HepG2 (cell line): Measurements from ENCODE around the gene PLOD3. TPM values are rescaled to one million over a fixed set of nuclear protein-coding genes. Genes with fewer than 3 reads are reported as not detected.

Experiments used
- BCL6 ChIP-seq: IDR thresholded peaks from 2 replicates; pipeline ENCODE4 v1.6.1; 2016; ENCODE audit warnings: missing genetic modification reagents, missing compliant biosample characterization
- EHMT2 ChIP-seq: fragments of 200-600 bp; sonication (generic); IDR thresholded peaks from 2 replicates; pipeline ENCODE4 v1.7.0; 2017; ENCODE audit warnings: antibody characterized with exemption, low read depth, low read length, borderline replicate concordance
- GFI1 ChIP-seq: sonication (generic); formaldehyde crosslinking; IDR thresholded peaks from 2 replicates; pipeline ENCODE4 v1.5.0; 2020; ENCODE audit warnings: missing genetic modification reagents, mild to moderate bottlenecking, borderline replicate concordance
- GZF1 ChIP-seq: sonication (generic); formaldehyde crosslinking; IDR thresholded peaks from 2 replicates; pipeline ENCODE4 v1.5.1; 2020; ENCODE audit warnings: mild to moderate bottlenecking, missing genetic modification reagents
- MTF2 ChIP-seq: sonication (generic); formaldehyde crosslinking; IDR thresholded peaks from 2 replicates; pipeline ENCODE4 v1.5.0; 2020; ENCODE audit warnings: missing genetic modification reagents, borderline replicate concordance
- NPAS2 ChIP-seq: sonication (generic); formaldehyde crosslinking; IDR thresholded peaks from 2 replicates; pipeline ENCODE4 v1.8.0; 2022; ENCODE audit warnings: mild to moderate bottlenecking, missing genetic modification reagents, borderline replicate concordance
- PHF8 ChIP-seq: sonication (generic); formaldehyde crosslinking; IDR thresholded peaks from 2 replicates; pipeline ENCODE4 v1.5.0; 2020; ENCODE audit warnings: missing genetic modification reagents
- SALL2 ChIP-seq: sonication (generic); formaldehyde crosslinking; IDR thresholded peaks from 2 replicates; pipeline ENCODE4 v1.8.1; 2023; ENCODE audit warnings: mild to moderate bottlenecking, missing genetic modification reagents, inconsistent platforms
- SIX4 ChIP-seq: sonication (generic); formaldehyde crosslinking; IDR thresholded peaks from 2 replicates; pipeline ENCODE4 v1.4.0; 2020; ENCODE audit warnings: missing genetic modification reagents
- TBX3 ChIP-seq: fragments of 450-650 bp; IDR thresholded peaks from 2 replicates; pipeline ENCODE4 v1.6.1; 2017; ENCODE audit warnings: antibody characterized with exemption, mild to moderate bottlenecking, inconsistent platforms, borderline replicate concordance
- TGIF2 ChIP-seq: IDR thresholded peaks from 2 replicates; pipeline ENCODE4 v1.6.1; 2016; ENCODE audit warnings: control low read depth, missing compliant biosample characterization
- ZNF121 ChIP-seq: sonication (generic); formaldehyde crosslinking; IDR thresholded peaks from 2 replicates; pipeline ENCODE4 v1.5.0; 2020; ENCODE audit warnings: mild to moderate bottlenecking, missing genetic modification reagents
- ZNF143 ChIP-seq: sonication (generic); formaldehyde crosslinking; IDR thresholded peaks from 2 replicates; pipeline ENCODE4 v1.4.0; 2020; ENCODE audit warnings: missing genetic modification reagents
- ZNF337 ChIP-seq: sonication (generic); formaldehyde crosslinking; IDR thresholded peaks from 2 replicates; pipeline ENCODE4 v1.5.1; 2020; ENCODE audit warnings: missing genetic modification reagents, low read depth, mild to moderate bottlenecking, borderline replicate concordance
- ZNF451 ChIP-seq: sonication (generic); formaldehyde crosslinking; IDR thresholded peaks from 2 replicates; pipeline ENCODE4 v1.5.0; 2020; ENCODE audit warnings: mild to moderate bottlenecking, missing genetic modification reagents
- ZNF629 ChIP-seq: sonication (generic); formaldehyde crosslinking; conservative IDR thresholded peaks from 2 replicates; pipeline ENCODE4 v1.5.0; 2020; ENCODE audit warnings: missing genetic modification reagents
- ZNF878 ChIP-seq: sonication (generic); formaldehyde crosslinking; IDR thresholded peaks from 2 replicates; pipeline ENCODE4 v1.8.1; 2023; ENCODE audit warnings: mild to moderate bottlenecking, missing genetic modification reagents, moderate library complexity
- ZSCAN12 ChIP-seq: sonication (generic); formaldehyde crosslinking; IDR thresholded peaks from 2 replicates; pipeline ENCODE4 v1.9.0; 2021; ENCODE audit warnings: mild to moderate bottlenecking, missing genetic modification reagents
- polyA plus RNA-seq, 8 experiments: library from polyadenylated mRNA; depleted of rRNA in 3 of 8; stranded (reverse) in 7 of 8; unstranded in 1 of 8; fragments of >200 nt; fragmentation: Illumina TruSeq in 4 of 8; extraction: Trizol in 4 of 8; gene quantifications; 2 replicates each; pipeline versions ENCODE4 v1.2.1 to v1.2.3, GENCODE V29; 2011 to 2016; ENCODE audit warnings: low read depth in 4 of 8, missing spikeins in 1 of 8, mixed read lengths in 1 of 8; ENCODE audit not compliant: insufficient read depth in 1 of 8
- total RNA-seq, 5 experiments: library from RNA; depleted of rRNA; stranded (reverse); fragments of >200 nt; fragmentation: Illumina TruSeq; extraction: Trizol; gene quantifications; 2 replicates each; pipeline ENCODE4 v1.2.3, GENCODE V29; 2016; ENCODE audit warnings: low read depth in 1 of 5
- TF ChIP-seq, protein P1 (sequence below): sonication (generic); formaldehyde crosslinking; IDR thresholded peaks from 2 replicates; pipeline ENCODE4 v1.4.0; 2020; ENCODE audit warnings: missing genetic modification reagents, borderline replicate concordance
- TF ChIP-seq, protein P2 (sequence below): sonication (generic); formaldehyde crosslinking; IDR thresholded peaks from 2 replicates; pipeline ENCODE4 v1.4.0; 2020; ENCODE audit warnings: missing genetic modification reagents, borderline replicate concordance
- TF ChIP-seq, protein P3 (sequence below): sonication (generic); formaldehyde crosslinking; IDR thresholded peaks from 2 replicates; pipeline ENCODE4 v1.5.0; 2020; ENCODE audit warnings: mild to moderate bottlenecking, missing genetic modification reagents, moderate library complexity

Gene PLOD3
- total and polyA plus RNA-seq, 2 of the 13 experiments (the other 11 are each of a cell fraction or from before 2014, with no cell fraction given) = 65.8 to 67.4 TPM

DNA sequence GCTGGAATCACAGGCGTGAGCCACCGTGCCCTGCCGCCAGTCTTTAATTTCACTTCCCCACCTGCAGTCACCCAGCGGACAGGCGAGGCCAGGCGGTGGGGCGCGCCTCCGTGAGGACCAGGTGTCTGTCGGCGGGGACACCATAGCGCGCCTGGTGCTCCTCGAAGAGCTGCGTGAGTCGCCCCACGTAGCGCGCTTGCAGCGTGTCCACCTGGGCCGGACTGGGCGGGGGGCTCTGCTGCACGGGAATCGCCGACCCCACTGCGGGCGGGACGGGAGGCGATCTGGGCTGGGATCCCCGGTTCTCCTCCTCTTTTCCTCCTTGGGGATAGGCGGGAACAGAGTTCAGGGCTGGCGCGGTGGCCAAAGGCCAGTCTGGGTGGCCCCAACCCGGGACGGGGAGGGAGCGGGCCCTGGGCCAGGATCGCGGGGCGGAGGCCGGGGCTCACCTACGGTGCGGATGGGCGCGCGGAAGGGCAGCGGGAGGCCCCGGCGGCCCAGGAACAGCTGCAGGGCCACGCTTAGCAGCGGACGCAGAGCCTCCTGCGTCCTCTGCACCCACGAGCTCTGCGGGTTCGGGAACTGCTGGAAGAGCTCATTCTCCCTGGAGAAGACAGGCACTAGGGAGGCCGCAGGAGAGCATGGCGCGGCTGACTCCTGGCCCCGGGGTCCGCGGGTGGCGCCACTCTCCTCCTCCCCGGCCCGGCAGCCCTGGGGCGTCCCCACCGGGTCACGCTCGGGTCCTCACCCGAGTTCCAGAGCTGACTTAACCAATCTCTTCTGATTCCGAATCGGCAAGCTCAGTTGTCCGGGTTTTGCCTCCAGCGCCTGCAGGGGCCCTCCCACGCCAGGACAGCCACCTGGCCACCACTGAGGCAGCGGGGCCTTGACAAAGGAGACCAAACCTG lies 15.4 kb downstream of the PLOD3 start (continued):
- TF ChIP-seq SIX4 (CRISPR knock-in tag) (no peak; the same call in 1 of the 2 replicates), SALL2 (CRISPR knock-in tag) (0 out of 2 replicates have a peak, but pooled peaks have one; percentile 13), PHF8 (CRISPR knock-in tag) (peak; percentile 81), TGIF2 (CRISPR knock-in tag) (no peak), ZNF878 (0 out of 2 replicates have a peak, but pooled peaks have one; percentile 42), ZNF451 (no peak), TBX3 (no peak), MTF2 (CRISPR knock-in tag) (no peak), EHMT2 (no peak), BCL6 (CRISPR knock-in tag) (peak; percentile 15; the same call in 1 of the 2 replicates), ZNF121 (CRISPR knock-in tag) (peak; percentile 64; the same call in 1 of the 2 replicates), ZNF337 (CRISPR knock-in tag) (no peak), GFI1 (peak; percentile 69; the same call in 1 of the 2 replicates), ZNF629 (CRISPR knock-in tag) (peak; percentile 4; the same call in 1 of the 2 replicates), ZSCAN12 (no peak), GZF1 (CRISPR knock-in tag) (0 out of 2 replicates have a peak, but pooled peaks have one; percentile 32), NPAS2 (CRISPR knock-in tag) (no peak), ZNF143 (CRISPR knock-in tag) (peak; percentile 17; the same call in 1 of the 2 replicates)
- TF ChIP-seq, protein P1, sequence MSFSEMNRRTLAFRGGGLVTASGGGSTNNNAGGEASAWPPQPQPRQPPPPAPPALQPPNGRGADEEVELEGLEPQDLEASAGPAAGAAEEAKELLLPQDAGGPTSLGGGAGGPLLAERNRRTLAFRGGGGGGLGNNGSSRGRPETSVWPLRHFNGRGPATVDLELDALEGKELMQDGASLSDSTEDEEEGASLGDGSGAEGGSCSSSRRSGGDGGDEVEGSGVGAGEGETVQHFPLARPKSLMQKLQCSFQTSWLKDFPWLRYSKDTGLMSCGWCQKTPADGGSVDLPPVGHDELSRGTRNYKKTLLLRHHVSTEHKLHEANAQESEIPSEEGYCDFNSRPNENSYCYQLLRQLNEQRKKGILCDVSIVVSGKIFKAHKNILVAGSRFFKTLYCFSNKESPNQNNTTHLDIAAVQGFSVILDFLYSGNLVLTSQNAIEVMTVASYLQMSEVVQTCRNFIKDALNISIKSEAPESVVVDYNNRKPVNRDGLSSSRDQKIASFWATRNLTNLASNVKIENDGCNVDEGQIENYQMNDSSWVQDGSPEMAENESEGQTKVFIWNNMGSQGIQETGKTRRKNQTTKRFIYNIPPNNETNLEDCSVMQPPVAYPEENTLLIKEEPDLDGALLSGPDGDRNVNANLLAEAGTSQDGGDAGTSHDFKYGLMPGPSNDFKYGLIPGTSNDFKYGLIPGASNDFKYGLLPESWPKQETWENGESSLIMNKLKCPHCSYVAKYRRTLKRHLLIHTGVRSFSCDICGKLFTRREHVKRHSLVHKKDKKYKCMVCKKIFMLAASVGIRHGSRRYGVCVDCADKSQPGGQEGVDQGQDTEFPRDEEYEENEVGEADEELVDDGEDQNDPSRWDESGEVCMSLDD = peak; percentile 54; the same call in 1 of the 2 replicates
- TF ChIP-seq, protein P2, sequence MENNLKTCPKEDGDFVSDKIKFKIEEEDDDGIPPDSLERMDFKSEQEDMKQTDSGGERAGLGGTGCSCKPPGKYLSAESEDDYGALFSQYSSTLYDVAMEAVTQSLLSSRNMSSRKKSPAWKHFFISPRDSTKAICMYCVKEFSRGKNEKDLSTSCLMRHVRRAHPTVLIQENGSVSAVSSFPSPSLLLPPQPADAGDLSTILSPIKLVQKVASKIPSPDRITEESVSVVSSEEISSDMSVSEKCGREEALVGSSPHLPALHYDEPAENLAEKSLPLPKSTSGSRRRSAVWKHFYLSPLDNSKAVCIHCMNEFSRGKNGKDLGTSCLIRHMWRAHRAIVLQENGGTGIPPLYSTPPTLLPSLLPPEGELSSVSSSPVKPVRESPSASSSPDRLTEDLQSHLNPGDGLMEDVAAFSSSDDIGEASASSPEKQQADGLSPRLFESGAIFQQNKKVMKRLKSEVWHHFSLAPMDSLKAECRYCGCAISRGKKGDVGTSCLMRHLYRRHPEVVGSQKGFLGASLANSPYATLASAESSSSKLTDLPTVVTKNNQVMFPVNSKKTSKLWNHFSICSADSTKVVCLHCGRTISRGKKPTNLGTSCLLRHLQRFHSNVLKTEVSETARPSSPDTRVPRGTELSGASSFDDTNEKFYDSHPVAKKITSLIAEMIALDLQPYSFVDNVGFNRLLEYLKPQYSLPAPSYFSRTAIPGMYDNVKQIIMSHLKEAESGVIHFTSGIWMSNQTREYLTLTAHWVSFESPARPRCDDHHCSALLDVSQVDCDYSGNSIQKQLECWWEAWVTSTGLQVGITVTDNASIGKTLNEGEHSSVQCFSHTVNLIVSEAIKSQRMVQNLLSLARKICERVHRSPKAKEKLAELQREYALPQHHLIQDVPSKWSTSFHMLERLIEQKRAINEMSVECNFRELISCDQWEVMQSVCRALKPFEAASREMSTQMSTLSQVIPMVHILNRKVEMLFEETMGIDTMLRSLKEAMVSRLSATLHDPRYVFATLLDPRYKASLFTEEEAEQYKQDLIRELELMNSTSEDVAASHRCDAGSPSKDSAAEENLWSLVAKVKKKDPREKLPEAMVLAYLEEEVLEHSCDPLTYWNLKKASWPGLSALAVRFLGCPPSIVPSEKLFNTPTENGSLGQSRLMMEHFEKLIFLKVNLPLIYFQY (CRISPR knock-in tag) = peak; percentile 55; the same call in 1 of the 2 replicates
- TF ChIP-seq, protein P3, sequence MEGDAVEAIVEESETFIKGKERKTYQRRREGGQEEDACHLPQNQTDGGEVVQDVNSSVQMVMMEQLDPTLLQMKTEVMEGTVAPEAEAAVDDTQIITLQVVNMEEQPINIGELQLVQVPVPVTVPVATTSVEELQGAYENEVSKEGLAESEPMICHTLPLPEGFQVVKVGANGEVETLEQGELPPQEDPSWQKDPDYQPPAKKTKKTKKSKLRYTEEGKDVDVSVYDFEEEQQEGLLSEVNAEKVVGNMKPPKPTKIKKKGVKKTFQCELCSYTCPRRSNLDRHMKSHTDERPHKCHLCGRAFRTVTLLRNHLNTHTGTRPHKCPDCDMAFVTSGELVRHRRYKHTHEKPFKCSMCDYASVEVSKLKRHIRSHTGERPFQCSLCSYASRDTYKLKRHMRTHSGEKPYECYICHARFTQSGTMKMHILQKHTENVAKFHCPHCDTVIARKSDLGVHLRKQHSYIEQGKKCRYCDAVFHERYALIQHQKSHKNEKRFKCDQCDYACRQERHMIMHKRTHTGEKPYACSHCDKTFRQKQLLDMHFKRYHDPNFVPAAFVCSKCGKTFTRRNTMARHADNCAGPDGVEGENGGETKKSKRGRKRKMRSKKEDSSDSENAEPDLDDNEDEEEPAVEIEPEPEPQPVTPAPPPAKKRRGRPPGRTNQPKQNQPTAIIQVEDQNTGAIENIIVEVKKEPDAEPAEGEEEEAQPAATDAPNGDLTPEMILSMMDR (CRISPR knock-in tag) = no peak; the same call in 1 of the 2 replicates
